Activated T-helper 1 cell treated with anti-CD3 and anti-CD28 coated beads, Interleukin-12 subunit alpha, Interleukin-12 subunit beta, Interleukin-2, Interleukin-4 antibody, amounts not matched to agents 30 ng/mL and 10 ng/mL and 1 ng/mL, durations not matched to agents 14 hours and 24 hours and 36 hours (primary cell): ENCODE measurements around the gene AVPR1A. TPM values are rescaled to one million over a fixed set of nuclear protein-coding genes. Genes with fewer than 3 reads are reported as not detected.

Experiments
- total RNA-seq: library from RNA; stranded (reverse); gene quantifications from 2 replicates; pipeline ENCODE4 v1.2.3, GENCODE V29; 2022

Gene AVPR1A
- total RNA-seq, 1 donor from 2014 or later = not detected

Other genes with a start within 250 kb of the AVPR1A start
- gene PPM1H, start 216.1 kb downstream of the AVPR1A start, total RNA-seq = not detected in 2 replicates